ENCODE results near the gene MPPED1. TPM values are rescaled to one million over a fixed set of nuclear protein-coding genes. Genes with fewer than 3 reads are reported as not detected.

The MPPED1 gene
- total RNA-seq, 1 donor from 2014 or later: 0.37 TPM

GRCh38 chr22:43387815-43388214 is 24.0 kb upstream of the MPPED1 start:
- TF ChIP-seq CTCF (IDR thresholded peaks at IDR 0.05; ENCODE audit: partially characterized antibody, unreplicated experiment): no peak
- Mint-ChIP-seq H3K27me3 (ENCODE audit: unreplicated experiment) (peaks cover 6% of the 10 kb centered on the region), H3K9me3 (ENCODE audit: unreplicated experiment) (peaks cover 2% of the 10 kb centered on the region), H3K36me3 (ENCODE audit: unreplicated experiment) (no peaks in the 10 kb centered on the region), H3K4me1 (ENCODE audit: low read depth, unreplicated experiment) (peaks cover 10% of the 10 kb centered on the region), H3K27ac (ENCODE audit: unreplicated experiment) (no peak overlapping the region), H3K4me3 (ENCODE audit: unreplicated experiment) (no peak overlapping the region)
- no peak for DNase-seq

GRCh38 chr22:43388420-43388851 is 23.4 kb upstream of the MPPED1 start:
- DNase-seq: peak; percentile 95
- Mint-ChIP-seq H3K36me3 (ENCODE audit: unreplicated experiment) (no peaks in the 10 kb centered on the region), H3K27me3 (ENCODE audit: unreplicated experiment) (peaks cover 6% of the 10 kb centered on the region), H3K27ac (ENCODE audit: unreplicated experiment) (no peak overlapping the region), H3K4me1 (ENCODE audit: low read depth, unreplicated experiment) (peaks cover 11% of the 10 kb centered on the region), H3K4me3 (ENCODE audit: unreplicated experiment) (no peak overlapping the region), H3K9me3 (ENCODE audit: unreplicated experiment) (peaks cover 2% of the 10 kb centered on the region)
- peak; percentile 100 for TF ChIP-seq CTCF (IDR thresholded peaks at IDR 0.05; ENCODE audit: partially characterized antibody, unreplicated experiment)

GRCh38 chr22:43389227-43389836 is 22.5 kb upstream of the MPPED1 start:
- Mint-ChIP-seq H3K4me3 (ENCODE audit: unreplicated experiment) (no peak overlapping the region), H3K27ac (ENCODE audit: unreplicated experiment) (no peak overlapping the region), H3K36me3 (ENCODE audit: unreplicated experiment) (no peaks in the 10 kb centered on the region)

GRCh38 chr22:43390166-43390565 is 21.6 kb upstream of the MPPED1 start:
- Mint-ChIP-seq H3K9me3 (ENCODE audit: unreplicated experiment) (peaks cover 2% of the 10 kb centered on the region), H3K4me3 (ENCODE audit: unreplicated experiment) (no peak overlapping the region), H3K27me3 (ENCODE audit: unreplicated experiment) (peaks cover 4% of the 10 kb centered on the region), H3K4me1 (ENCODE audit: low read depth, unreplicated experiment) (peaks cover 11% of the 10 kb centered on the region), H3K27ac (ENCODE audit: unreplicated experiment) (no peak overlapping the region), H3K36me3 (ENCODE audit: unreplicated experiment) (no peaks in the 10 kb centered on the region)
- TF ChIP-seq CTCF (IDR thresholded peaks at IDR 0.05; ENCODE audit: partially characterized antibody, unreplicated experiment): no peak
- no peak for DNase-seq

More at GRCh38 chr22:43389227-43389836, 22.5 kb upstream of the MPPED1 start:
- Mint-ChIP-seq H3K27me3 (ENCODE audit: unreplicated experiment) (peaks cover 6% of the 10 kb centered on the region), H3K9me3 (ENCODE audit: unreplicated experiment) (peaks cover 2% of the 10 kb centered on the region), H3K4me1 (ENCODE audit: low read depth, unreplicated experiment) (peaks cover 11% of the 10 kb centered on the region)
- DNase-seq: no peak
- TF ChIP-seq CTCF (IDR thresholded peaks at IDR 0.05; ENCODE audit: partially characterized antibody, unreplicated experiment): no peak

GRCh38 chr22:43390872-43391271 is 20.9 kb upstream of the MPPED1 start:
- no peak for TF ChIP-seq CTCF (IDR thresholded peaks at IDR 0.05; ENCODE audit: partially characterized antibody, unreplicated experiment)
- no peak for DNase-seq
- peaks cover 11% of the 10 kb centered on the region for H3K4me1 Mint-ChIP-seq (ENCODE audit: low read depth, unreplicated experiment)
- no peak overlapping the region for H3K4me3 Mint-ChIP-seq (ENCODE audit: unreplicated experiment)
- no peaks in the 10 kb centered on the region for H3K36me3 Mint-ChIP-seq (ENCODE audit: unreplicated experiment)
- H3K27ac Mint-ChIP-seq (ENCODE audit: unreplicated experiment): no peak overlapping the region
- peaks cover 3% of the 10 kb centered on the region for H3K27me3 Mint-ChIP-seq (ENCODE audit: unreplicated experiment)
- H3K9me3 Mint-ChIP-seq (ENCODE audit: unreplicated experiment): peaks cover 2% of the 10 kb centered on the region
